Spleen (tissue), 7 donors: Measurements from ENCODE around the gene SLC38A11.

Experiments
- CTCF ChIP-seq, 11 experiments: fragments of 200-600 bp in 7 of 11; fragments of 450-650 bp in 4 of 11; sonication (generic) in 4 of 11; IDR thresholded peaks in 8 of 11; conservative IDR thresholded peaks in 3 of 11; 1 replicate in 7 of 11; 2 replicates in 4 of 11; pipeline versions ENCODE4 v1.4.0 to v1.8.0; 2016 to 2021; ENCODE audit warnings: antibody characterized with exemption in 11 of 11, inconsistent platforms in 4 of 11, mild to moderate bottlenecking in 1 of 11
- POLR2A ChIP-seq, 3 donors: fragments of 450-650 bp; IDR thresholded peaks; one replicate each; pipeline ENCODE4 v1.5.1; 2017; ENCODE audit warnings: antibody characterized with exemption in 3 of 3, mild to moderate bottlenecking in 1 of 3
- POLR2AphosphoS5 ChIP-seq, 3 donors: sonication (generic); formaldehyde crosslinking; IDR thresholded peaks; one replicate each; pipeline ENCODE4 v1.5.1; 2017; ENCODE audit warnings: antibody characterized with exemption in 3 of 3
- donor health status: DM: no; HTN: no; CAD: no; lungs with moderate emphysema.
- donor health status: DM: no; HTN: no; CAD: no.
- donor health status: DM: no; HTN: no; CAD: no.

GRCh38 chr2:164849506-164849905, 105.8 kb downstream of the SLC38A11 start:
- TF ChIP-seq POLR2A (IDR thresholded peaks at IDR 0.05) (no peak), CTCF (IDR thresholded peaks at IDR 0.05 in 8 of 11, conservative IDR thresholded peaks at IDR 0.05 in 3 of 11) (no peak), POLR2AphosphoS5 (IDR thresholded peaks at IDR 0.05) (no peak)
